Measurements from ENCODE around the gene KCNJ12.
"Not testable (repeated sequence)": the region's sequence is repeated elsewhere in the genome, so short reads cannot be mapped to it uniquely, and the experiment has no call there.

KCNJ12 gene

GRCh38 chr17:21419299-21420239, 43.4 kb downstream of the KCNJ12 start:
- peak in 1 of 3 experiments; percentile 17 for DNase-seq (ENCODE audit: low read depth in 2 of 3, low spot score in 2 of 3)

GRCh38 chr17:21420503-21421090, 44.4 kb downstream of the KCNJ12 start:
- not testable (repeated sequence) for DNase-seq (ENCODE audit: low read depth in 2 of 3, low spot score in 2 of 3)

- DNase-seq (ENCODE audit: low read depth in 2 of 3, low spot score in 2 of 3): not testable (repeated sequence)
These were observed 45.5 kb downstream of the KCNJ12 start for GRCh38 chr17:21421421-21422310.

DNA sequence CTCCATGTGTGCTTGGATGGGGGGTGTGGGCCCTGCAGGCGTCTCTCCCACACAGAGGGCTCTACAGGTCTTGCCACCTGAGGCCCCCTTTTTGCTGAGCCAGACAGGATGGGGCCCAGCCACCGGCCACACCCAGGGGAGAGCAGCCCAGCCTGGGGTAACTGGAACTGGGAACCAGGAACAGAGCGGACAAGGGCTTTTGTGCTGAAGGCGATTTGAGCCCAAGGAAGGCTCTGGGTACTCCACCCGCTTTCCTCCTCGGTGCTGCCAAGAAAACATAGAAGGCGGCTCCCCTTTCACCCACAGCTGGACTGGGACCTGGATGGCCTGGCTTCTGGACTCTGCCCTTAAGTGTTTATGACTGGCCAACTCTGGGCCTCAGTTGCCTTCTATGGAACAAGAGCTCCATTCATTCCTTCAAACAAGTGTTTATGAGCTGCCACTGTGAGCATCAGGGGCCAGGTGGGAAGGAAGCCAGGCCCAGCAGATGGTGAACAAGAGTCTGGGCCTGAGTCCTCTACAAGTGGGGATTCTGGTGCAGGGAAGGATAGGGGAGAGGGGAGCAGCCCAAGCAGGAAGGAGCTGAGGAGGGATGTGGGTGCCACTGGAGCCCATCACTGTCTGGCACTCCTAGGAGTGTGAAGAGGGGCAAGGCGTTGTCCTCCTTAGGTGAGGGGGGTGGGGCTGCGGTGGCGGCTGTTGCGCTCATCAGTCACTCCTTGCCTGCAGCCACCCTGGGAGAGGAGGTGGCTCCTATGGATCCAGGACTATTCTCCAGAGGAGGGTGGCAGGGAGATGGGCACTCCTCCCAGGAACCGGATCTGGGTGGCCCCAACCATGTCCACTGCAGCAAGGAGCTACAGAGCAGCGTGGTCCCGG, 46.4 kb downstream of the KCNJ12 start:
- not testable (repeated sequence) for DNase-seq (ENCODE audit: low read depth in 2 of 3, low spot score in 2 of 3)

DNA sequence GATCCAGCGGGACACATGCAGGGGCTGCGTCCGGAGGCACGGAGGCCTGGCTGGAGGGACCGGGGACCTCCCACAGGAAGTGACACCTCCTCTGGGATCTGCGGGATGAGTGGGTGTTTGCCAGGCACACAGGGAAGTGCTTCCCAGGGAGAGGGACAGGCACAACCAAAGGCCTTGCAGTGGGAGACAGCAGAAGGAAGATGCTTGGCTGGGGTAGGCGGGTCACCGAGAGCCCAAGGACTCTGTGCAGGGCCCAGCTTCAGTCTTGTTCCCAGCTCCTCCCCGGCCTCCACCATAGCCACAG, 47.0 kb downstream of the KCNJ12 start:
- not testable (repeated sequence) for DNase-seq (ENCODE audit: low read depth in 2 of 3, low spot score in 2 of 3)

- not testable (repeated sequence) for DNase-seq (ENCODE audit: low read depth in 2 of 3, low spot score in 2 of 3)
These were observed 48.5 kb downstream of the KCNJ12 start for GRCh38 chr17:21424697-21425096.

DNA sequence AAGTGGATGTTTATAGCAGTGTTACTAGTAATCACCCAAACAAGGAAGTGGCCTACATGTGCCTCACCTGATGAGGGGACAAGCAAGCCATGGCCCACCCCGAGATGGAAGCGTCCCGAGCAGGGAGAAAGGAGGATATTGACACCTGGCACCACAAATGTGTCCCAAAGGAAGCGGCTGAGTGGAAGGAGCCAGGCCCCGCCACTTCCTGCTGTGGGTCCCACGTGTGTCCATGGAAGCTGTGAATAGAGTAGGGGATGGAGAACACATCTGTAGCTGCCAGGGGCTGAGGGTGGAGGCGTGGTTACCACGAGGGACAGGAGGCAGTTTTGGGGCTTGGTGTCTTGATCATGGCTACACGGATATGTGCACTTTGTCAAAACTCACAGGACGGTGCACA, 49.2 kb downstream of the KCNJ12 start:
- DNase-seq (ENCODE audit: low read depth in 2 of 3, low spot score in 2 of 3): no peak

GRCh38 chr17:21425736-21426135, 49.6 kb downstream of the KCNJ12 start:
- DNase-seq (ENCODE audit: low read depth in 2 of 3, low spot score in 2 of 3): no peak

DNA sequence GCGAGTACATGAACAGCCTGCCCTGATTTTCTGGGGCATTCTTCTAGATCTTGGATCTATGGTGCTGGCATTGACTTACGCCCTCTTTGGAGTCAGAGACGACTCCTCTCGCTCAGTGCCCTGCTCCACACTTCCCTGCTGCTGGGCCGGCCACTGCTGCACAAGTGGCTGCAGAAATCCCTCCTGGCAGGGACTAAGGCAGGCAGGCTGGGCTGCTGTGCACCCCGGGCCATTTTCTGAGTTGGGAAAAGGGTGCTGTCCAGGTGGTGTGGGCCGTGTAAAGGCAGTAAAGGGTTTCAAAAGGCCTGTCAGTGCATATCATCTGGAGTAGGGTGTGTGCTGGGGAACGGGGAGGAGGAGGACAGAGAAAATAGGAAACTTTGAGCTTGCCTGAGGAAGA, 50.1 kb downstream of the KCNJ12 start:
- DNase-seq (ENCODE audit: low read depth in 2 of 3, low spot score in 2 of 3): not testable (repeated sequence)

GRCh38 chr17:21426876-21427275, 50.7 kb downstream of the KCNJ12 start:
- DNase-seq (ENCODE audit: low read depth in 2 of 3, low spot score in 2 of 3): not testable (repeated sequence)

DNA sequence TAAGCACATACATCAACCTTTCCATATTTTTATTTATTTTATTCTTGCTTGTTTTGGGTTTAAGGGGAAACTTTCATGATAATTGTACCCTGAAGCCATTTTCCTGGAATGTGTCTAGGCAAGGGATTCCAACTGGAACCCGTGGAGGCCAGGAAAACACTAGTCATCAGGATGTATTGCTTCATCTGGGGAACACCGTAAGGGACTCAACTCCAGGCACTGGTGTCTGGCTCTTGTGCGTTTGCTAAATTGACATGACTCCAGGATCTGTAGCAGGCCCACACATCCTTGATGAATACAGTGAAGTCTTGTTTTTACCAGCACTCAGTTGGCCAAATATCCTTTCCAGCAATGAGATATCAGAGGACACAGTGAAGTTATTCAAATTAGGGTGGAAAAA, 51.6 kb downstream of the KCNJ12 start:
- not testable (repeated sequence) for DNase-seq (ENCODE audit: low read depth in 2 of 3, low spot score in 2 of 3)

GRCh38 chr17:21428752-21429424, 52.7 kb downstream of the KCNJ12 start:
- not testable (repeated sequence) for DNase-seq (ENCODE audit: low read depth in 2 of 3, low spot score in 2 of 3)

DNA sequence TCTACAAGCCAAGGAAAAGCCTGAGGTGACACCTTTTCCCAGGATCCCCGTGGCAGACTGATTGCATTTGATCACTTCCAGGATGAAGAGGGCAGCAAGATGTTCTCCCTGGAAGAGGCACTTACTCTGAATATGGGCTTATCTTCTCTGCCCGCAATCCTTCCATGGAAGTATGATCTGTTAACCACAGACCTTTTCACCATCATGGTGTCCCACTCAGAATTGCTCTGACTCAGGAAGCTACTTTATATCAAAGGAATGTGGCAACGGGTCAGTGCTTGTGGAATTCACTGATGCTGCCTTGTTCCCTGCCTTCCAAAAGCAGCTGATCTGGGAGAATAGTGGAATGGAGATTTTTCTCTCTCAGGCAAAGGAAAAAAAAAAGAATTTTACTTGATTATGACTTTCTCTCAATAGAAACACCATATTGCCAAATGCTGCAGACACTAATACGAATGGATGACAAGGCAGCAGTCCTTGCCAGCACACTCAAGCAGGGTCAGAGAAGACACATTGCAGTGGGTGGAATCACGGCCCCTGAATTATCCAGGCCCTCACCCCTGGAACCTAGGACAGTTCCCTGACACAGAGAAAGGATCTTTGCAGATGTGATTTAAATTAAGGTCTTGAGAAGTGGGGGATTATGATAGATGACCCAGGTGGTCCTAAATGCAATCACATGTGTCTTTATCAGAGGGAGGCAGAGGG, 53.9 kb downstream of the KCNJ12 start:
- DNase-seq (ENCODE audit: low read depth in 2 of 3, low spot score in 2 of 3): not testable (repeated sequence)

DNA sequence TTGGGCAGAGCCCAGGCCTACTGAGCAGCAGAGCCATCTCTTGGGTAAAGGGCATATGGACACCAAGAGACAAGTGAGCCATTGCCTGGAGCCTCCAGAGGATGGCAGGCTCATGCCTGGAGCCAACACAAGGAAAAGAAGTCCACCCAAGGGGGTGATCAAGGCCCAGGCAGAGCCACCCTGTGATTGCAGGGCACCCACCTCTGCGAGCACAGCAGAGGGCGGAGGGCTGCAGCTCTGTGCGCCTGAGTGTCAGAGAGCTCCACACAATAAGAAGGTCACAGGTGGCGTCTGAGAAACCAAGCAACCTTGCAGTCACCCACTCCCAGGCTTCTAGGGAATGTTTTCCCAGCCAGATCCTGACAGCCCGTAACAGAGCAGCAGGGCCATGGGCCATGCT, 57.8 kb downstream of the KCNJ12 start:
- not testable (repeated sequence) for DNase-seq (ENCODE audit: low read depth in 2 of 3, low spot score in 2 of 3)

DNA sequence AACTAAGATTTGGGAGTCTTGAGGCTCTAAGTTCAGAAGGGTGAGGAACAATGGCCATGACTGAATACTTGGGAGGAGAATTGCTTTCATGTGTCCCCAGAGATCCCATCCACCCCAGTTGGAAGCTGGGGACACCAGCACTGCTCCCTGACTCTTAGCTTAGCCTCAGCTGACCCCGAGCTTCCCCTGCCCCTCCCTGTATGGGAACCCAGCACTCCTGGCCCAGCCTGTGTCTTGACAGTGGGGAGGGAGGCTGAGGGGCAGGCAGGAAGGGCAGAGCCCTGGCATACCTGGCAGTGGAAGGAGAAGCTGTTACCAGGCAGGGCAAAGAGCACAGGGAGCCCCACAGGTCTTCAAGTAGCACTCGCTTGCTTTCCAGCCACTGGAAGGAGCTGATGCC, 58.8 kb downstream of the KCNJ12 start:
- not testable (repeated sequence) for DNase-seq (ENCODE audit: low read depth in 2 of 3, low spot score in 2 of 3)

- not testable (repeated sequence) for DNase-seq (ENCODE audit: low read depth in 2 of 3, low spot score in 2 of 3)
These were observed 60.3 kb downstream of the KCNJ12 start for GRCh38 chr17:21436481-21436880.

DNA sequence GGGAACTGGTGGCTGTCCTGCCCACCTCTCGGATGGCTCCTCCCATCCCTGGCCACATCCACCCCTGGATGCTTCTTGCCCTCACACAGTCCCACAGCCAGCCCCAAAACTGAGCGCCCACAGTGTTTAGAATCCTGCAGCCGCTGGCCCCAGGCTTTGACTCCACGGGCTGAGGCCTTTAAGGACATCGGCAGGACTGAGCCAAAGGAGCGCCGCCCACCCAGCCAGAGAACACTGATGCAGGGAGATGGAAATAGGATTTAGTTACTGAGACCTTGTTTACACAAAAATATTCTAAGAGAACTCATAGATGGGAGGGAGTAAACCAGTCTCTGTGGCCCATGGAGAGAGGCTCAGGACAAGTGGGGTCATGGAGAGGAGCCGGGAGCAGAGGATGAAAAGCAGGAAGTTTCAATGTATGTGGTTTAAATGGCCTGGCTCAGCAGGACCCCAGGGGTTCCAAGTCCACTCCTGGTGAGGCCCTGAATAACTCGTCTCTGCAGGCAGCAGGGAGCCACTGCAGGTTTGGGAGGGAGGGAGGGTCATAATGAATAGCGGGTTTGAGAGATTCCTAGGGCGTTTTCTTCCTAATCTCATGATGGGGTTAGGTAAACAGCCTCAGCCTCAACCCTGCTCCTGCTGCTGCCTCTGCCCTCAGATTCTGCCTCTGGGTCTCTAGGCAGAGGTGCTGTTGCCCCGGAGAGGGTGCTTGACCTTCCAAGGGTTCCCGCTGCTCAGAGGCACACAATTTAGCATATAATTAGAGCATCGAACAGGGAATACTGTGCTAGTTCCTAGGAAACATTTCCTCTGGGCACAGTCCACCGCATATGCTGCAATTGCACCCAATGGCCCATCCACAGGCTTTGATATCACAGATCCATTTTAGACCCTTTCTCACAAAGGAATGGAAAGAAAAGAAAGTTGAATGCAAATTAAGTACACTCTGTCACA, 61.0 kb downstream of the KCNJ12 start:
- not testable (repeated sequence) for DNase-seq (ENCODE audit: low read depth in 2 of 3, low spot score in 2 of 3)
